WI38 (cell line): ENCODE measurements around the gene TMEM108.

Experiments used
- H3K4me3 ChIP-seq: 2 replicates; pipeline ENCODE4 v1.5.1; 2011; ENCODE audit warnings: low read depth, mild to moderate bottlenecking, control low read depth, low read length
- TF ChIP-seq, protein P1 (sequence below): IDR thresholded peaks from 2 replicates; pipeline ENCODE4 v1.5.1; 2012; ENCODE audit warnings: low read depth, mild to moderate bottlenecking, control low read depth, low read length

Gene TMEM108

GRCh38 chr3:133115176-133115575, 77.0 kb downstream of the TMEM108 start:
- H3K4me3 ChIP-seq: no peak overlapping the region
- TF ChIP-seq, protein P1, sequence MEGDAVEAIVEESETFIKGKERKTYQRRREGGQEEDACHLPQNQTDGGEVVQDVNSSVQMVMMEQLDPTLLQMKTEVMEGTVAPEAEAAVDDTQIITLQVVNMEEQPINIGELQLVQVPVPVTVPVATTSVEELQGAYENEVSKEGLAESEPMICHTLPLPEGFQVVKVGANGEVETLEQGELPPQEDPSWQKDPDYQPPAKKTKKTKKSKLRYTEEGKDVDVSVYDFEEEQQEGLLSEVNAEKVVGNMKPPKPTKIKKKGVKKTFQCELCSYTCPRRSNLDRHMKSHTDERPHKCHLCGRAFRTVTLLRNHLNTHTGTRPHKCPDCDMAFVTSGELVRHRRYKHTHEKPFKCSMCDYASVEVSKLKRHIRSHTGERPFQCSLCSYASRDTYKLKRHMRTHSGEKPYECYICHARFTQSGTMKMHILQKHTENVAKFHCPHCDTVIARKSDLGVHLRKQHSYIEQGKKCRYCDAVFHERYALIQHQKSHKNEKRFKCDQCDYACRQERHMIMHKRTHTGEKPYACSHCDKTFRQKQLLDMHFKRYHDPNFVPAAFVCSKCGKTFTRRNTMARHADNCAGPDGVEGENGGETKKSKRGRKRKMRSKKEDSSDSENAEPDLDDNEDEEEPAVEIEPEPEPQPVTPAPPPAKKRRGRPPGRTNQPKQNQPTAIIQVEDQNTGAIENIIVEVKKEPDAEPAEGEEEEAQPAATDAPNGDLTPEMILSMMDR: no peak

GRCh38 chr3:133117342-133117741, 79.2 kb downstream of the TMEM108 start:
- TF ChIP-seq, protein P1: no peak
- no peak overlapping the region for H3K4me3 ChIP-seq

- no peak overlapping the region for H3K4me3 ChIP-seq
- TF ChIP-seq, protein P1: no peak
These were observed 81.0 kb downstream of the TMEM108 start for GRCh38 chr3:133119176-133119575.

DNA sequence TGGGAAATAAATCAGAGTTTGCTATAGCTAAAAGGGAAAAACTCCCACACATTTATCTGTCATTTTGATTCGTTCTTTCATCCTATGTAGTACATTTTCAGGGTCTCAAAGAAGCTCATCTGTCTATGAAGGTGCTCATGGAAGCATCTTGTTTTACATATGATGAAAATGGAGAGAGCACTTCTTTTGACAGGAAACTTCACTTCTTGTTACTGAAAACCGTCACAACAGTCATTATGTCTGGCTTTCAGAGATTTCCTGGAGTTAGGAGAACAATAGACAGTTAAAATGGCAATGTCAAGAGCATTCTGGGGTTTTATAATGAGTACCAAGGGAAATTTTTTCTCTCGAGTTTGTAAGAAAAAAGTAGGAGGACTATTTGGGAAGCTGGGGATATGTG, 83.3 kb downstream of the TMEM108 start:
- TF ChIP-seq, protein P1: no peak
- no peak overlapping the region for H3K4me3 ChIP-seq

DNA sequence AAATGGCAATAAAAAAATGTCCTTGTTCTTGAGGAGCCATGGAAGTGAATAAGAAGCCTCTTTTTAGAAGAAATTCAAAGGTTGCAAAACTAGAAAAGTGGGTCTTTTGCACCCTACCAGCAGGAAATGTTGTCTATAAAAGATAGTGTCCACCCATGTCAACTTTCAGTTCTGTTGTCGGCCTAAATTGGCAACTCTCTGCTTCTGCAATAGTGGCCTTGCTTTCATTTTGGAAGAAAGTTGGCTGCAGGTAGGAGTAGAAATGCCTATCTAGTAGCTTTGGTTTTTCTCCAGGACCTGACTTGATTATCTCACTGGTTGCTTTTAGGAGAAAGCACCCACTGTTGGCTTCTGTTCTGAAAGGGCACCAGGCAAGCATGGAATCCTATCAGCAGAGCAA, 85.4 kb downstream of the TMEM108 start:
- no peak overlapping the region for H3K4me3 ChIP-seq
- TF ChIP-seq, protein P1: no peak

GRCh38 chr3:133124511-133124910, 86.3 kb downstream of the TMEM108 start:
- TF ChIP-seq, protein P1: no peak

DNA sequence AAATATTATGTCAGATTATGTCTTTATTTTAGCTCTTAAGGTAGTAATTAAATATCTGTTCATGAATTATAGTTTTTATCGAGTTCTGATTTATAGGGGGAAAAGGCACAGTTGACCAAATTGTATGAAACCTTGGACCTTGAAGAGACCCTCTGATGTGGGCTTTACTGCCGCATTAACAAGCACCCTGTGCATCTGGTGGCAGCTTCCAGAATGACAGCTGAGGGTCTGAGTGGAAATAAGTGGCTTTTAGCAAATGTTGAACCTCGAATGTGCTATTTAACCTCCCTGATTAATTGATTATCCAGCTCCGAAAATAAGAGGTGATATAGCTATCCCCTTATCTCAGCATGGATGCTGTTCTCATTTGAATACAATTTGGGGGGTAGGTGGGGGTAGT, 87.0 kb downstream of the TMEM108 start:
- no peak overlapping the region for H3K4me3 ChIP-seq
- TF ChIP-seq, protein P1: no peak

More at GRCh38 chr3:133124511-133124910, 86.3 kb downstream of the TMEM108 start:
- H3K4me3 ChIP-seq: no peak overlapping the region
